WI38 (cell line): ENCODE data around the gene QSOX2.
A peak's percentile ranks its signal among the peaks of the same experiment; 100 is the strongest.

Experiments
- H3K4me3 ChIP-seq: 2 replicates; pipeline ENCODE4 v1.5.1; 2011; ENCODE audit warnings: low read depth, mild to moderate bottlenecking, control low read depth, low read length
- TF ChIP-seq, protein P1 (sequence below): IDR thresholded peaks from 2 replicates; pipeline ENCODE4 v1.5.1; 2012; ENCODE audit warnings: low read depth, mild to moderate bottlenecking, control low read depth, low read length

QSOX2 gene

DNA sequence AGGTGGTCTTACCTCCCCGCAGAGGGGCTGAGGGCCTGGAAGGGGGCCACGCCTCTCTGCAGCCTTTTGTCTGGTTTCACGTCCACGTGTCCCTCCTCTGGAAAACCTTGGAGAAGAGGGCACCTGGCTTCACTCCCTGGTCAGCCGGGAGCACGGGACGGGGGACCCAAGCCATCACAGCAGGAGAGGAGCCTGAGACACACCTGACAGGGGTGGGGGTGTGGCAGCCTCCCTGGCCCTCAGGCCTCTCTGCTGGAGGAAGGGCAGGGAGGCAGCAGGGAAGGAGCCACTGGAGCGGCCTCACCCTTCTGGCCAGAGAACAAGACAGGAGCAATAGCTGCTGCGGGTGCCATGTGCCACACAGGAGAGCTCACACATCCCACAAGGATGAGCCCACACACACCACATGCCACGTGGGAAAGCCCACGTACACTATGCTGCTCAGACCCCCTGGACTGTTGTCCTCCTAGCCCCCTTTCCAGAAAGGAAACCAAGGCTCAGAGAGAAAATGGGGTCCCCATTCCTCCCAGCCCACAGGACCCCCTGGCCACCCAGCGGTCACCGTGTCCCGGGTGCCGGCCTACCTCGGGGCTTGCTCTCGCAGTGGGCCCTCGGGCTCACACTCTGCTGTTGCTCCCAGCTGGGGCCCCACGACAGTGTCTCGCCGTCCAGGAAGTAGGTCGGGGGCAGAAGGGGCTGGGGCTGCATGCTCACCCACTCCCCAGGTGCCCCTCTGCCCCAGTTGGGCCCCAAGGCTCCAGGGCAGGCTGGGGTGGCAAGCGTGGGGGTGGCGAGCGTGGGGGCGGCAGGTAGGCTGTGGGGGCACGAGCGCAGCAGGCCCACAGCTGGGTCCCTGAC is 40.1 kb upstream of the QSOX2 start:
- H3K4me3 ChIP-seq: no peak overlapping the region
- TF ChIP-seq, protein P1, sequence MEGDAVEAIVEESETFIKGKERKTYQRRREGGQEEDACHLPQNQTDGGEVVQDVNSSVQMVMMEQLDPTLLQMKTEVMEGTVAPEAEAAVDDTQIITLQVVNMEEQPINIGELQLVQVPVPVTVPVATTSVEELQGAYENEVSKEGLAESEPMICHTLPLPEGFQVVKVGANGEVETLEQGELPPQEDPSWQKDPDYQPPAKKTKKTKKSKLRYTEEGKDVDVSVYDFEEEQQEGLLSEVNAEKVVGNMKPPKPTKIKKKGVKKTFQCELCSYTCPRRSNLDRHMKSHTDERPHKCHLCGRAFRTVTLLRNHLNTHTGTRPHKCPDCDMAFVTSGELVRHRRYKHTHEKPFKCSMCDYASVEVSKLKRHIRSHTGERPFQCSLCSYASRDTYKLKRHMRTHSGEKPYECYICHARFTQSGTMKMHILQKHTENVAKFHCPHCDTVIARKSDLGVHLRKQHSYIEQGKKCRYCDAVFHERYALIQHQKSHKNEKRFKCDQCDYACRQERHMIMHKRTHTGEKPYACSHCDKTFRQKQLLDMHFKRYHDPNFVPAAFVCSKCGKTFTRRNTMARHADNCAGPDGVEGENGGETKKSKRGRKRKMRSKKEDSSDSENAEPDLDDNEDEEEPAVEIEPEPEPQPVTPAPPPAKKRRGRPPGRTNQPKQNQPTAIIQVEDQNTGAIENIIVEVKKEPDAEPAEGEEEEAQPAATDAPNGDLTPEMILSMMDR: no peak

DNA sequence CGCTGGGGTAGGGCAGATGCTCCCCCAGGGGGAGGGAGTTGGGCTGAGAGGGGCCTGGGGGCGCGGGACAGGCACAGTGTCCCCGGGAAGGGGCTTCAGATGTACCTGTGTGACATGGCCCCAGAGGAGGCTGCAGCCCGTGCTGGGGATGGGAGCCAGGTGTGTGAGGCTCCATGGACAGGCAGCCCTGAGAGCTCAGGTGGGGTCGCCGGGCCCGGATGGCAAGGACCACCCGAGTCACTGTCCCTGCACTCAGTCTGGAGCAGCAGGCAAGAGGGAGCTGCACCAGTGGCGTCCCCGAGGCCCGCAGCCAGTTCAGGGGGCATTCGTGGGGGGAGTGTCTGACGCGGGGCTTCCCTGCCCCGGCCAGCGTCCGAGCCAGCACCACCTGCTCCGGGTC is 39.3 kb upstream of the QSOX2 start:
- TF ChIP-seq, protein P1: no peak
- H3K4me3 ChIP-seq: no peak overlapping the region

DNA sequence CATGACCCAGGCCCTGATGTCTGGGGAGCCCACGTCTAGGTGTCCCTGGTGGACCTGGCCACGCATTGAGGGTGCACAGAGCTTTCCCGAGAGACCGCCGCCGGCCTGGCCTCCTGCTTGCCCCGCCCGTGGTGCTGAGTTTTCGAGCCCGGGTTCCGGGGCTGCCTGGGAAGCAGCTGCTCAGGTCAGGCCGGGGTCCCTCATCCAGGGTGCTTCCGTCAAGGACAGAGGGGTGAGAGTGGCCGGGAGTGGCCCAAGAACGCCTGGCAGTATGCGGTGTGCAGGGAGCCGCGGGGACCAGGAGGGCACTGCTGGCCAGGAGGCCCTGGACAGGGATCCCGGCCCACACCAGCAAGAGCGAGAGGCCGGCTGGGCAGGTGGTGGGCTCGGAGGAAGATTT is 38.7 kb upstream of the QSOX2 start:
- H3K4me3 ChIP-seq: no peak overlapping the region
- TF ChIP-seq, protein P1: no peak

DNA sequence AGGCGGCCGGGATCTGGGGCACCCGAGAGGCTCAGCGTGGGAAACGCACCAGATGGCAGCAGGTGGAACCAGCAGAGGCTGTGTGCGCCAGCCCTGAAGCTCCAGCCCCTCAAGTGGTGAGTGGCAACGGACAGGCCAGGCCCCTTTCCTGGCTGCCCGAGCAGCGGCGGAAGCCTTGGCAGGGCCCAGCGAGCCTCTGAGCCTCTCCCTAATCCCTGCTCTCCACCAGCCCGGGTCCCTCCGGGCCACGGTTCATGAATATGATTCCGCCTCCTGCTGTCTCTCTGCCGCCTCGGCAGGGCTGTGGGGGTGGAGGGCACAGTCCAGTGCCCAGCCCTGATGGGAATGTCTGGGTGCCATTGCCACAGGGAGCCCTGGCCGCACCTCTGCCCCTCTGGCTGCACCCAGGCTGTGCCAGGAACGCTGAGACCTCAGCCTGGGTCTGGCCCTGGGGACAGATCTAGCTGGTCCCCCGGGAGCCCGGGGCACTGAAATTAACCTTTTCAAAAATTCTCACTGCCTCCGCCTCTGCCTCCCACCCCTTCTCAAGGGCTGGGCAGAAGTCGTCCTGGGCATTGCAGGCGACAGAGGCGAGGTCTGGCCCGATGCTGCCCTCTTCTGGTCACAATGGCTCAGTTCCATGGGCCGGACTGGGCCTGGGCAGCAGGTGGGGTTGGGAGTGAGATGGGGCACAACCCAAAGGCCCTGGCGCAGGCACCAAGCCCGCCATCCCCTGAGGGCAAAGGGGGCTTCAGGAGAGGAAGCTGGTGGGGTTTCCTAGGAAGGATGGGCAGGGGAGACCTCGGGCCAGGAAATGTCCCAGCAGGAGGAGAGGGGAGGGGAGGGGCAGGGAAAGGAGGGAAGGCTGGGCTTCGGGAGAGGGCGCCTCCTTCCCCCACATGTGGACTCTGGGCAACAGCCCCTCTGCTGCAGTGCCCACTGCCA is 38.0 kb upstream of the QSOX2 start:
- no peak overlapping the region for H3K4me3 ChIP-seq
- TF ChIP-seq, protein P1: peak; percentile 67

DNA sequence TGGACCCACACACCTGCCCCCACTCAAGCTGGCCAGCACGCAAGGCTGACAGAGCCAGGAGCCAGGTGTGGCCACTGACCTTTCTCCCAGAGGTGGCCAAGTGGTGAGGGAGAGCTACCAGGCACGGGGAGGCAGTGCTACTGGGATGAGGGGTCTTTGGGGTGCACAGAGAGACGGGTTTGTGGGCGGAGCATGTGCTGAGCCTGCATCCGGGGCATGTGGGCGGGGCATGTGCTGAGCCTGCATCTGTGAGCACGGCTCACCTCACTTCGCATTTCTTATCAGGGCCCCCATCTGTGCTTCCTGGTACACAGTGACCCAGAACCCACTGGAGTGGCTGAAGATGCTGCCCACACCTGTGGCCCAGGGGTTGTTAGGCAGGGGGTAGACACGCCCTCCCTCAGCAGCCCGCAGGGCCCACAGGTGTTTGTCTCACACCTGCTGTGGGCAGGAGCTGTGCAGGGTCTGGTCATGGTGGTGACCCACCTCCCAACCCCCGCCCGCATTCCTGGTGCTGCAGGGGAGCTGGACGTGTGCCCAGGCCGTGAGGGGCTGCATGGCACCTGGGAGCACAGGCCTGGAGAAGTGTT is 36.8 kb upstream of the QSOX2 start:
- TF ChIP-seq, protein P1: no peak
- no peak overlapping the region for H3K4me3 ChIP-seq

DNA sequence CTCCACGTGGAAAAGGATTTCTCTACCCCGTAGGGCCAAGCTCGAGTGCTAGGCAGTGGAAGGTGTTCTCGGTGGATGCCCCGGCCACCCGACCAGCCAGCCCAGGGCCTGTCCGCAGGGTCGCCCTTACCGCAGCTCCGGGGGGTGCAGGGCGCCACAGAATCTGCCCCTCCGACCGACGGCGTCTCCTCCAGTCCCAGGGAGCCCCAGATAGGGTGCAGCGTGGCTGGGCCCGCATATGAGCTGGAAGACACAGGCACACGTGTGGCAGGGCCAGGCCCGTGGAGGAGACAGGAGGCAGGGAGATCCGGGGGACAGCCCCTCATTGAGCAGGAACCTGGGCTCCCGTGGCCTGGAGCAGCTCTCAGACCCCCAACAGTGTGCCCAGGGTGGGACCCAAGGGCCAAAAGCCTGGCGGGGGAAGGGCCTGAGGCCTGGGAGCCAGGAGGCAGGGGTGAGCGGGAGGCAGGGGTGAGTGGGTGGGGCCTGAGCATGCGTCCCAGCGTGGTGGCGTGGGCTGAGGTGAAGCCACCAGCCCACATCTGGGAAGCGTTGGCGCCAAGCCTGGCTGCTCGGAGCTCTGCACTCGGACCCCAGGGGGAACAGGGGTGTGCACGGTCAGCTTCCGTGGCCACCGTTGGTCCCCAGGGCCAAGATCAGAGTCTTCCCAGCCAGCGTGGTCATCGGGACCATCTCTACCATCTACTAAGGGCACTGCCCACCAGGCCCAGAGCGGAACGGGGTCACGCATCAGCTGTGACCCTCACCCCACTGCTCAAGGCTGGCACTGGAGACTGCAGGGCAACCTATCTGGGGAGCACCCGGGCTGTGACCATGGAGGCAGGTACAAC is 36.0 kb upstream of the QSOX2 start:
- no peak overlapping the region for H3K4me3 ChIP-seq
- TF ChIP-seq, protein P1: no peak
